Upper lobe of left lung (tissue), 4 donors: Measurements from ENCODE around the gene UNC80.

ENCODE experiments used
- POLR2A ChIP-seq, 4 donors: fragments of 450-650 bp; IDR thresholded peaks; one replicate each; pipeline ENCODE4 v1.5.1; 2016 to 2017; ENCODE audit warnings: antibody characterized with exemption in 4 of 4, mild to moderate bottlenecking in 2 of 4
- POLR2AphosphoS5 ChIP-seq, 2 donors: sonication (generic); formaldehyde crosslinking; IDR thresholded peaks; one replicate each; pipeline ENCODE4 v1.5.1; 2017; ENCODE audit warnings: antibody characterized with exemption in 2 of 2
- TF ChIP-seq, protein P1 (sequence below), 6 experiments: fragments of 450-650 bp in 4 of 6; fragments of 200-600 bp in 2 of 6; sonication (generic) in 2 of 6; IDR thresholded peaks; one replicate each; pipeline ENCODE4 v1.5.1; 2016 to 2019; ENCODE audit warnings: antibody characterized with exemption in 6 of 6

DNA sequence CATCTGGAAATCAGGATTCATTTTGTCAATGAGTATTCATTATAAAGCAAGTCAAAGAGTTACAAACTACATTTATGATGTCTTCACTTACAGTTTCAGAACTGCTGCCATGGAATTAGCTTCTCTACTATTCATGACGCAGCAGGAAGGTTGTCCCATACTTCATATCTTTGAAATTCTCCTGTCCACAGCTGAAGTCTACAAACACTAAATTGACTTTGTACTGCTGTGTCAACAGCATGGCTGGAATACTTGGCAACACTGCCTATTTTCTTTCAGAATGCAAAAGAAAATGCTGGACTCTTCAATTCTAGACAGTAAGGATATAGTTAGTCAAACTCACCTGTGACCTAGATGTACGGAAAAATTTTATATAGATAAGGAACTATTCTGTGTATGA, 44.6 kb upstream of the UNC80 start:
- TF ChIP-seq, protein P1, sequence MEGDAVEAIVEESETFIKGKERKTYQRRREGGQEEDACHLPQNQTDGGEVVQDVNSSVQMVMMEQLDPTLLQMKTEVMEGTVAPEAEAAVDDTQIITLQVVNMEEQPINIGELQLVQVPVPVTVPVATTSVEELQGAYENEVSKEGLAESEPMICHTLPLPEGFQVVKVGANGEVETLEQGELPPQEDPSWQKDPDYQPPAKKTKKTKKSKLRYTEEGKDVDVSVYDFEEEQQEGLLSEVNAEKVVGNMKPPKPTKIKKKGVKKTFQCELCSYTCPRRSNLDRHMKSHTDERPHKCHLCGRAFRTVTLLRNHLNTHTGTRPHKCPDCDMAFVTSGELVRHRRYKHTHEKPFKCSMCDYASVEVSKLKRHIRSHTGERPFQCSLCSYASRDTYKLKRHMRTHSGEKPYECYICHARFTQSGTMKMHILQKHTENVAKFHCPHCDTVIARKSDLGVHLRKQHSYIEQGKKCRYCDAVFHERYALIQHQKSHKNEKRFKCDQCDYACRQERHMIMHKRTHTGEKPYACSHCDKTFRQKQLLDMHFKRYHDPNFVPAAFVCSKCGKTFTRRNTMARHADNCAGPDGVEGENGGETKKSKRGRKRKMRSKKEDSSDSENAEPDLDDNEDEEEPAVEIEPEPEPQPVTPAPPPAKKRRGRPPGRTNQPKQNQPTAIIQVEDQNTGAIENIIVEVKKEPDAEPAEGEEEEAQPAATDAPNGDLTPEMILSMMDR (IDR thresholded peaks at IDR 0.05) = no peak
- no peak for TF ChIP-seq POLR2AphosphoS5 (IDR thresholded peaks at IDR 0.05)
- no peak for TF ChIP-seq POLR2A (IDR thresholded peaks at IDR 0.05)
